ENCODE data around the gene BSDC1. TPM values are rescaled to one million over a fixed set of nuclear protein-coding genes. Genes with fewer than 3 reads are reported as not detected.
A peak's percentile ranks its signal among the peaks of the same experiment; 100 is the strongest.
"Not testable (repeated sequence)": the region's sequence is repeated elsewhere in the genome, so short reads cannot be mapped to it uniquely, and the experiment has no call there.

The BSDC1 gene, protein sequence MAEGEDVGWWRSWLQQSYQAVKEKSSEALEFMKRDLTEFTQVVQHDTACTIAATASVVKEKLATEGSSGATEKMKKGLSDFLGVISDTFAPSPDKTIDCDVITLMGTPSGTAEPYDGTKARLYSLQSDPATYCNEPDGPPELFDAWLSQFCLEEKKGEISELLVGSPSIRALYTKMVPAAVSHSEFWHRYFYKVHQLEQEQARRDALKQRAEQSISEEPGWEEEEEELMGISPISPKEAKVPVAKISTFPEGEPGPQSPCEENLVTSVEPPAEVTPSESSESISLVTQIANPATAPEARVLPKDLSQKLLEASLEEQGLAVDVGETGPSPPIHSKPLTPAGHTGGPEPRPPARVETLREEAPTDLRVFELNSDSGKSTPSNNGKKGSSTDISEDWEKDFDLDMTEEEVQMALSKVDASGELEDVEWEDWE
- 10 to 100 TPM; 65.3 to 95.8 (median 77.0) TPM for total RNA-seq
- polyA plus RNA-seq, result 10 to 100 TPM; 18.4 to 39.5 (median 20.1) TPM
- long read RNA-seq, donor 1, partial matches to known transcripts, result 0 of 7 reads
- long read RNA-seq, donor 1, other reads (novel, unspliced or antisense), result 0 of 7 reads
- long read RNA-seq, donor 2, partial matches to known transcripts, result 0 of 8 reads
- long read RNA-seq, donor 2, other reads (novel, unspliced or antisense), result 0 of 8 reads

DNA sequence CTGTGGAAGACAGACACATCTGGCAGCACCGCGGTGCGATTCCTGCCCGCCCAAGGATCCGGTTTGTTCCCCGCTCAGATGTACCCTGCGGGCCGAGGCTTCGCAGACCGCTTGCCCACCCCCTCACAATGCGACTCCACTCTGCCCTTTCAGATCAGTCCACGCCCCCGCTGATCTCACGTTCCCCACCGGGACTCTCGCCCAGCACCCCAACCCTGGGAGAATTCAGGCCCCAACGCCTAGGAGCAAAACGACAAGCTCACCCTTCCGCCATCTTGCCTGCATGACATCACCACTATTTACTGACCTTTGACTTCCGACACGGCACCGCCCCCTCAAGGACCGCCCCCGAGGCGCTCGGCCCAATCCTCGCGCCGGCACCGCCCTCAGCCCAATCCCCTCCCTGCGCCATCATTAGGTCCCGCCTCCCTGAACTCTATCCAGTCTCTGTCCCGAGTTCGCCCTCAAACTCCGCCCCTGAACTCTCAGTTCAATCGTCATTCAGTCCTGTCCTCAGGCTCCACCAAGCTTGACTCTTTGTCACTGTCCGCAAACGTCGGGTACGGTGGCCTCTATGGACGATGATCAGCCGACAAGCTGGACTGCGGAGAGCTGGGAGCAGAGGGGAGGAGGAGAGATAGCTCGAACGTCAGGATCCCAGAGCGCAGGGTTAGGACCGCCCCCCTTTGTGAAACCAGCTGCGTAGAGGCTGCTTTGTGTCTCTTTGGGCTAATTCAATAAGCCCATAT lies at the start of gene BSDC1:
Gene BSDC1 (minus strand): TSS at position 301 of the 749 bp plus-strand sequence. CDS start 27 bp downstream, at position 274.
- no peaks in the 10 kb centered on the region for H3K27me3 ChIP-seq (replicated peaks in 1 of 7)
- H3K4me1 ChIP-seq, result peaks cover 29 to 60% (median 47%) of the 10 kb centered on the region in 6 donors
- WGBS, 5 donors, result 0 to 1% (median 0%) methylated on average over 36 to 48 of the region's 48 CpGs
- TF ChIP-seq POLR2AphosphoS5 (IDR thresholded peaks at IDR 0.05) (peak; percentile 97 to 99 (median 98)), POLR2A (IDR thresholded peaks at IDR 0.05) (peak in 2 of 3 donors; percentile 81 to 86)
- TF ChIP-seq, protein P1, sequence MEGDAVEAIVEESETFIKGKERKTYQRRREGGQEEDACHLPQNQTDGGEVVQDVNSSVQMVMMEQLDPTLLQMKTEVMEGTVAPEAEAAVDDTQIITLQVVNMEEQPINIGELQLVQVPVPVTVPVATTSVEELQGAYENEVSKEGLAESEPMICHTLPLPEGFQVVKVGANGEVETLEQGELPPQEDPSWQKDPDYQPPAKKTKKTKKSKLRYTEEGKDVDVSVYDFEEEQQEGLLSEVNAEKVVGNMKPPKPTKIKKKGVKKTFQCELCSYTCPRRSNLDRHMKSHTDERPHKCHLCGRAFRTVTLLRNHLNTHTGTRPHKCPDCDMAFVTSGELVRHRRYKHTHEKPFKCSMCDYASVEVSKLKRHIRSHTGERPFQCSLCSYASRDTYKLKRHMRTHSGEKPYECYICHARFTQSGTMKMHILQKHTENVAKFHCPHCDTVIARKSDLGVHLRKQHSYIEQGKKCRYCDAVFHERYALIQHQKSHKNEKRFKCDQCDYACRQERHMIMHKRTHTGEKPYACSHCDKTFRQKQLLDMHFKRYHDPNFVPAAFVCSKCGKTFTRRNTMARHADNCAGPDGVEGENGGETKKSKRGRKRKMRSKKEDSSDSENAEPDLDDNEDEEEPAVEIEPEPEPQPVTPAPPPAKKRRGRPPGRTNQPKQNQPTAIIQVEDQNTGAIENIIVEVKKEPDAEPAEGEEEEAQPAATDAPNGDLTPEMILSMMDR (IDR thresholded peaks at IDR 0.05 in 8 of 11, conservative IDR thresholded peaks at IDR 0.05 in 3 of 11), result peak in 3 of 11 experiments; percentile 20 to 32 (median 24)
- no peaks in the 10 kb centered on the region for H3K9me3 ChIP-seq
- intact Hi-C loops (cut with DNase I; ENCODE audit: low total_unique reads), result no loop called here
- H3K36me3 ChIP-seq, result peaks cover 0 to 37% (median 20%) of the 10 kb centered on the region in 6 donors
- peak within 1 kb of the TSS; percentile 61 to 88 (median 75) for H3K4me3 ChIP-seq
- peak; percentile 98 for DNase-seq
- peak within 1 kb of the TSS; percentile 82 to 97 (median 93) for H3K27ac ChIP-seq

DNA sequence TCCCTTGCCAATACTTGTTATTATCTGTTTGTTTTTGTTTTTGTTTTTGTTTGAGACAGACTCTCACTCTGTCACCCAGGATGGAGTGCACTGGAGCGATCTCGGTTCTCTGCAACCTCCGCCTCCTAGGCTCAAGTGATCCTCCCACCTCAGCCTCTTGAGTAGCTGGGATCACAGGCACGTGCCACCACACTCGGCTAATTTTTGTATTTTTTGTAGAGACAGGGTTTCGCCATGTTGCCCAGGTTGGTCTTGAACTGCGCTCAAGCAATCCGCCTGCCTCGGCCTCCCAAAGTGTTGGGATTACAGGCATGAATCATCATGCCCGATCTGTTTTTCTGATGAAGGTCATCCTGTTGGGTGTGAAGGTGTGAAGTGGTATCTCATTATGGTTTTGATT lies 47.2 kb upstream of the BSDC1 start:
- H3K36me3 ChIP-seq; H3K4me1 ChIP-seq; DNase-seq; H3K27ac ChIP-seq; H3K4me3 ChIP-seq; intact Hi-C loops (cut with DNase I; ENCODE audit: low total_unique reads): not testable (repeated sequence)
- H3K9me3 ChIP-seq, result peaks cover 0 to 15% (median 6%) of the 10 kb centered on the region in 8 donors
- 92 to 96% (median 93%) methylated on average over 10 of the region's 10 CpGs for WGBS, 5 donors
- peaks cover 0 to 48% (median 0%) of the 10 kb centered on the region in 7 donors for H3K27me3 ChIP-seq (replicated peaks in 1 of 7)

- H3K4me3 ChIP-seq; DNase-seq; H3K27ac ChIP-seq; intact Hi-C loops (cut with DNase I; ENCODE audit: low total_unique reads); H3K4me1 ChIP-seq; H3K36me3 ChIP-seq: not testable (repeated sequence)
- peaks cover 0 to 15% (median 6%) of the 10 kb centered on the region in 8 donors for H3K9me3 ChIP-seq
- 82 to 94% (median 91%) methylated on average over 4 of the region's 4 CpGs for WGBS, 5 donors
- peaks cover 0 to 44% (median 0%) of the 10 kb centered on the region in 7 donors for H3K27me3 ChIP-seq (replicated peaks in 1 of 7)
Observed at GRCh38 chr1:32438777-32439176, 44.5 kb upstream of the BSDC1 start.

- TF ChIP-seq POLR2A (IDR thresholded peaks at IDR 0.05), result no peak
- TF ChIP-seq, protein P1 (IDR thresholded peaks at IDR 0.05 in 8 of 11, conservative IDR thresholded peaks at IDR 0.05 in 3 of 11), result no peak
- TF ChIP-seq POLR2AphosphoS5 (IDR thresholded peaks at IDR 0.05), result no peak
- Histone ChIP-seq H3K9me3 (peaks cover 0 to 15% (median 6%) of the 10 kb centered on the region in 8 donors), H3K4me1 (no peaks in the 10 kb centered on the region), H3K27me3 (replicated peaks in 1 of 7) (peaks cover 0 to 38% (median 0%) of the 10 kb centered on the region in 7 donors), H3K36me3 (no peaks in the 10 kb centered on the region), H3K27ac (no peak overlapping the region), H3K4me3 (no peak overlapping the region)
- WGBS, 5 donors, result 42 to 74% (median 53%) methylated on average over 1 of the region's 1 CpG
- no peak for DNase-seq
- intact Hi-C loops (cut with DNase I; ENCODE audit: low total_unique reads), result no loop called here
Observed at GRCh38 chr1:32438136-32438535, 43.9 kb upstream of the BSDC1 start.
